ENCODE results near the gene MRFAP1L1.

MRFAP1L1 gene

GRCh38 chr4:6659897-6660296 is 49.8 kb downstream of the MRFAP1L1 start:
- ATAC-seq (ENCODE audit: insufficient read depth, low read depth), result no peak
- no peaks in the 10 kb centered on the region for H3K27me3 ChIP-seq (ENCODE audit: insufficient read depth, low read length, poor library complexity)
- H3K27ac ChIP-seq (ENCODE audit: low read length), result no peak overlapping the region

DNA sequence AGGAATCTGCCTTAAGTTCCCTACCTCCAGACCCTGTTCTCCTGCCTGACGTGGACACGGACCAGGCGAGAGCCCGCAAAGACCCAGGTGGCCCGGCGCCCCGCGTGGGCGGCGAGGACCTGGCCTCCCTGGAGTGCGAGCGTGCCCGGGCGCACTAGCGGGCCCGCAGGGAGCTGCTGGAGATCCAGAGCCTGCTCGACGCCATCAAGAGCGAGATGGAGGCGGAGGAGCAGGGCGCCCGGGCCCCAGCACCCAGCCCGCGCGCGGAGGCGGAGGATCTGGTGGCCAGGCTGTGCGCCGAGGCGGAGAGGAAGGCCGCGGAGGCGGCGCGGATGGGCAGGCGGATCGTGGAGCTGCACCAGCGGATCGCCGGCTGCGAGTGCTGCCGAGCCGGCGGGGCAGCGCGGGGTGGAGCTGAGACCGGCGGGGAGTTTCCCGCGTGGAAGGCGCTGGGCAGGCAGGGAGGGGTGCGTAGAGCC is 51.0 kb downstream of the MRFAP1L1 start:
- H3K27ac ChIP-seq (ENCODE audit: low read length), result no peak overlapping the region
- ATAC-seq (ENCODE audit: insufficient read depth, low read depth) (no peak), DNase-seq (no peak)
- H3K79me2 ChIP-seq (ENCODE audit: insufficient read depth, low read length), result no peaks in the 10 kb centered on the region
- no peak overlapping the region for H2AFZ ChIP-seq (ENCODE audit: low read depth, low read length)
- no peaks in the 10 kb centered on the region for H3K9me3 ChIP-seq (ENCODE audit: insufficient read depth, low read length, severe bottlenecking)
- no peak overlapping the region for H3K4me3 ChIP-seq (ENCODE audit: low read depth in 1 of 2, low read length in 2 of 2)
- no peaks in the 10 kb centered on the region for H3K27me3 ChIP-seq (ENCODE audit: insufficient read depth, low read length, poor library complexity)
- no peaks in the 10 kb centered on the region for H3K4me1 ChIP-seq (ENCODE audit: insufficient read depth, low read length)
- H3K9ac ChIP-seq (ENCODE audit: low read depth, low read length), result no peak overlapping the region
- H4K20me1 ChIP-seq (ENCODE audit: insufficient read depth, low read length), result no peaks in the 10 kb centered on the region
- H3K36me3 ChIP-seq (ENCODE audit: insufficient read depth, low read length), result no peaks in the 10 kb centered on the region
- no peak overlapping the region for H3K4me2 ChIP-seq (ENCODE audit: insufficient read depth, low read length)
- TF ChIP-seq EZH2 (IDR thresholded peaks at IDR 0.05; ENCODE audit: borderline replicate concordance, low read depth, low read length, severe bottlenecking) (no peak), CTCF (IDR thresholded peaks at IDR 0.05; ENCODE audit: borderline replicate concordance, extremely low read depth, low read length, poor library complexity, severe bottlenecking) (no peak)

More at GRCh38 chr4:6659897-6660296, 49.8 kb downstream of the MRFAP1L1 start:
- H2AFZ ChIP-seq (ENCODE audit: low read depth, low read length), result no peak overlapping the region
- H3K4me3 ChIP-seq (ENCODE audit: low read depth in 1 of 2, low read length in 2 of 2), result no peak overlapping the region
- no peak overlapping the region for H3K4me2 ChIP-seq (ENCODE audit: insufficient read depth, low read length)
- H3K4me1 ChIP-seq (ENCODE audit: insufficient read depth, low read length), result no peaks in the 10 kb centered on the region
- no peaks in the 10 kb centered on the region for H4K20me1 ChIP-seq (ENCODE audit: insufficient read depth, low read length)
- no peak for DNase-seq
- no peaks in the 10 kb centered on the region for H3K9me3 ChIP-seq (ENCODE audit: insufficient read depth, low read length, severe bottlenecking)
- TF ChIP-seq EZH2 (IDR thresholded peaks at IDR 0.05; ENCODE audit: borderline replicate concordance, low read depth, low read length, severe bottlenecking) (no peak), CTCF (IDR thresholded peaks at IDR 0.05; ENCODE audit: borderline replicate concordance, extremely low read depth, low read length, poor library complexity, severe bottlenecking) (no peak)
- no peak overlapping the region for H3K9ac ChIP-seq (ENCODE audit: low read depth, low read length)
- H3K79me2 ChIP-seq (ENCODE audit: insufficient read depth, low read length), result no peaks in the 10 kb centered on the region
- no peaks in the 10 kb centered on the region for H3K36me3 ChIP-seq (ENCODE audit: insufficient read depth, low read length)

GRCh38 chr4:6658209-6658595 is 51.5 kb downstream of the MRFAP1L1 start:
- Histone ChIP-seq H3K9ac (ENCODE audit: low read depth, low read length) (no peak overlapping the region), H4K20me1 (ENCODE audit: insufficient read depth, low read length) (no peaks in the 10 kb centered on the region), H3K9me3 (ENCODE audit: insufficient read depth, low read length, severe bottlenecking) (no peaks in the 10 kb centered on the region), H3K4me3 (ENCODE audit: low read depth in 1 of 2, low read length in 2 of 2) (no peak overlapping the region), H3K36me3 (ENCODE audit: insufficient read depth, low read length) (no peaks in the 10 kb centered on the region), H3K79me2 (ENCODE audit: insufficient read depth, low read length) (no peaks in the 10 kb centered on the region), H3K4me2 (ENCODE audit: insufficient read depth, low read length) (no peak overlapping the region), H3K27me3 (ENCODE audit: insufficient read depth, low read length, poor library complexity) (no peaks in the 10 kb centered on the region), H3K27ac (ENCODE audit: low read length) (no peak overlapping the region), H3K4me1 (ENCODE audit: insufficient read depth, low read length) (no peaks in the 10 kb centered on the region), H2AFZ (ENCODE audit: low read depth, low read length) (no peak overlapping the region)
- DNase-seq, result no peak
- no peak for ATAC-seq (ENCODE audit: insufficient read depth, low read depth)
- TF ChIP-seq EZH2 (IDR thresholded peaks at IDR 0.05; ENCODE audit: borderline replicate concordance, low read depth, low read length, severe bottlenecking), result no peak
- no peak for TF ChIP-seq CTCF (IDR thresholded peaks at IDR 0.05; ENCODE audit: borderline replicate concordance, extremely low read depth, low read length, poor library complexity, severe bottlenecking)
